ENCODE data around the gene PMS2.
"Not testable (repeated sequence)": the region's sequence is repeated elsewhere in the genome, so short reads cannot be mapped to it uniquely, and the experiment has no call there.

- TF ChIP-seq POLR2A, CTCF (IDR thresholded peaks at IDR 0.05): not testable (repeated sequence)
Observed at GRCh38 chr7:5931250-5931649, 77.6 kb downstream of the PMS2 start.
